ENCODE measurements around the gene ACD. TPM values are rescaled to one million over a fixed set of nuclear protein-coding genes. Genes with fewer than 3 reads are reported as not detected.

The ACD gene
- total RNA-seq, 4 donors from 2014 or later, result 18.7 to 31.1 (median 23.4) TPM

GRCh38 chr16:67673712-67674580, 13.9 kb upstream of the ACD start:
- WGBS, 2 donors, result 30 to 37% methylated on average over 19 to 21 of the region's 21 CpGs
- TF ChIP-seq CTCF (IDR thresholded peaks at IDR 0.05) (no peak), POLR2A (IDR thresholded peaks at IDR 0.05) (no peak)
- DNase-seq (ENCODE audit: low spot score in 2 of 2), result peak; percentile 63 to 93
- intact Hi-C loops (cut with DNase I; ENCODE audit: low total_unique reads), result loop anchor here (5.0 kb wide), 1 partner anchor 138 kb away; no protein-coding TSS in a partner anchor
- H3K4me3 ChIP-seq (ENCODE audit: low read depth, poor library complexity, severe bottlenecking), result no peak overlapping the region

- no peak overlapping the region for H3K4me3 ChIP-seq (ENCODE audit: low read depth, poor library complexity, severe bottlenecking)
- 50 to 59% methylated on average over 12 to 13 of the region's 13 CpGs for WGBS, 2 donors
- intact Hi-C loops (cut with DNase I; ENCODE audit: low total_unique reads), result loop anchor here (5.0 kb wide), 1 partner anchor 139 kb away; no protein-coding TSS in a partner anchor
- no peak for TF ChIP-seq POLR2A (IDR thresholded peaks at IDR 0.05)
- no peak for TF ChIP-seq CTCF (IDR thresholded peaks at IDR 0.05)
- DNase-seq (ENCODE audit: low spot score in 2 of 2), result peak; percentile 59 to 92
These were observed 12.9 kb upstream of the ACD start for GRCh38 chr16:67672739-67673662.

- TF ChIP-seq POLR2A (IDR thresholded peaks at IDR 0.05) (no peak), CTCF (IDR thresholded peaks at IDR 0.05) (no peak)
- intact Hi-C loops (cut with DNase I; ENCODE audit: low total_unique reads), result loop anchor here (5.0 kb wide), 1 partner anchor 140 kb away; no protein-coding TSS in a partner anchor
- 35 to 38% methylated on average over 4 of the region's 4 CpGs for WGBS, 2 donors
- H3K4me3 ChIP-seq (ENCODE audit: low read depth, poor library complexity, severe bottlenecking), result no peak overlapping the region
- no peak for DNase-seq (ENCODE audit: low spot score in 2 of 2)
These were observed 12.2 kb upstream of the ACD start for GRCh38 chr16:67672306-67672705.

GRCh38 chr16:67669499-67670101, 9.5 kb upstream of the ACD start:
- H3K4me3 ChIP-seq (ENCODE audit: low read depth, poor library complexity, severe bottlenecking), result no peak overlapping the region
- TF ChIP-seq POLR2A (IDR thresholded peaks at IDR 0.05) (no peak), CTCF (IDR thresholded peaks at IDR 0.05) (no peak)
- WGBS, 2 donors, result 80 to 85% methylated on average over 10 of the region's 10 CpGs
- no peak for DNase-seq (ENCODE audit: low spot score in 2 of 2)
- intact Hi-C loops (cut with DNase I; ENCODE audit: low total_unique reads), result loop anchor here (5.0 kb wide), 1 partner anchor 143 kb away; no protein-coding TSS in a partner anchor

- TF ChIP-seq POLR2A (IDR thresholded peaks at IDR 0.05), result no peak
- TF ChIP-seq CTCF (IDR thresholded peaks at IDR 0.05), result no peak
- no peak for DNase-seq (ENCODE audit: low spot score in 2 of 2)
- H3K4me3 ChIP-seq (ENCODE audit: low read depth, poor library complexity, severe bottlenecking), result no peak overlapping the region
- intact Hi-C loops (cut with DNase I; ENCODE audit: low total_unique reads), result no loop called here
- 83 to 90% methylated on average over 6 of the region's 6 CpGs for WGBS, 2 donors
These were observed 8.6 kb upstream of the ACD start for GRCh38 chr16:67668495-67669157.

Data from lower leg skin (tissue), 4 donors.